Epithelial cell of proximal tubule (primary cell): ENCODE data around the gene NRXN2. TPM values are rescaled to one million over a fixed set of nuclear protein-coding genes. Genes with fewer than 3 reads are reported as not detected.
"Not testable (repeated sequence)": the region's sequence is repeated elsewhere in the genome, so short reads cannot be mapped to it uniquely, and the experiment has no call there.

ENCODE experiments used
- DNase-seq: peaks from one replicate; pipeline ENCODE4 v3.0.0-alpha.2; 2011; ENCODE audit warnings: low read depth
- H3K4me3 ChIP-seq: 2 replicates; pipeline ENCODE4 v1.5.1; 2011; ENCODE audit warnings: low read depth, mild to moderate bottlenecking, low read length
- total RNA-seq: library from RNA; depleted of rRNA; stranded (reverse); fragments of >200 nt; gene quantifications from 2 replicates; pipeline ENCODE4 v1.2.3, GENCODE V29; 2015
- TF ChIP-seq, protein P1 (sequence below): conservative IDR thresholded peaks from 2 replicates; pipeline ENCODE4 v1.5.1; 2012; ENCODE audit warnings: low read depth, mild to moderate bottlenecking, low read length

Gene NRXN2
- total RNA-seq, 1 donor from 2014 or later, result not detected

DNA sequence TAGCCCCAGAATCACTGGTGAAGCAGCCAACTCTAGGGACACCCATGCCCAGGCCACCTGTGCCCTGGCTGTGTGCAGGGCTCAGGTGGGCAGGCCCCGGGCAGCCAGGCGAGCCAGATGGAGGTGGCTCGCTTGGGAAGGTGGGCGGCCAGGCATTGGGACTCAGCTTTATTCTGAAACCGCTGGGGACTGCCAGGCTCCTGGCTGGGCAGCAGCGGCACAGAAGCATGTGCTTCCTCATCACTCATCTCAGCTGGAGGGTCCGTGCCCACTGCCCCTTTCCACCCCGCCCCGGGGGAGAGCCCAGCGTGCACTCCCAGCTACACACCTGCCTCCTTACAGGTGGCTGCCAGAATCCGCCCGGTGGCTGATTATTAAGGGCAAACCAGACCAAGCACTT lies 159.0 kb downstream of the NRXN2 start:
- no peak for DNase-seq
- TF ChIP-seq, protein P1, sequence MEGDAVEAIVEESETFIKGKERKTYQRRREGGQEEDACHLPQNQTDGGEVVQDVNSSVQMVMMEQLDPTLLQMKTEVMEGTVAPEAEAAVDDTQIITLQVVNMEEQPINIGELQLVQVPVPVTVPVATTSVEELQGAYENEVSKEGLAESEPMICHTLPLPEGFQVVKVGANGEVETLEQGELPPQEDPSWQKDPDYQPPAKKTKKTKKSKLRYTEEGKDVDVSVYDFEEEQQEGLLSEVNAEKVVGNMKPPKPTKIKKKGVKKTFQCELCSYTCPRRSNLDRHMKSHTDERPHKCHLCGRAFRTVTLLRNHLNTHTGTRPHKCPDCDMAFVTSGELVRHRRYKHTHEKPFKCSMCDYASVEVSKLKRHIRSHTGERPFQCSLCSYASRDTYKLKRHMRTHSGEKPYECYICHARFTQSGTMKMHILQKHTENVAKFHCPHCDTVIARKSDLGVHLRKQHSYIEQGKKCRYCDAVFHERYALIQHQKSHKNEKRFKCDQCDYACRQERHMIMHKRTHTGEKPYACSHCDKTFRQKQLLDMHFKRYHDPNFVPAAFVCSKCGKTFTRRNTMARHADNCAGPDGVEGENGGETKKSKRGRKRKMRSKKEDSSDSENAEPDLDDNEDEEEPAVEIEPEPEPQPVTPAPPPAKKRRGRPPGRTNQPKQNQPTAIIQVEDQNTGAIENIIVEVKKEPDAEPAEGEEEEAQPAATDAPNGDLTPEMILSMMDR, result no peak
- no peak overlapping the region for H3K4me3 ChIP-seq

DNA sequence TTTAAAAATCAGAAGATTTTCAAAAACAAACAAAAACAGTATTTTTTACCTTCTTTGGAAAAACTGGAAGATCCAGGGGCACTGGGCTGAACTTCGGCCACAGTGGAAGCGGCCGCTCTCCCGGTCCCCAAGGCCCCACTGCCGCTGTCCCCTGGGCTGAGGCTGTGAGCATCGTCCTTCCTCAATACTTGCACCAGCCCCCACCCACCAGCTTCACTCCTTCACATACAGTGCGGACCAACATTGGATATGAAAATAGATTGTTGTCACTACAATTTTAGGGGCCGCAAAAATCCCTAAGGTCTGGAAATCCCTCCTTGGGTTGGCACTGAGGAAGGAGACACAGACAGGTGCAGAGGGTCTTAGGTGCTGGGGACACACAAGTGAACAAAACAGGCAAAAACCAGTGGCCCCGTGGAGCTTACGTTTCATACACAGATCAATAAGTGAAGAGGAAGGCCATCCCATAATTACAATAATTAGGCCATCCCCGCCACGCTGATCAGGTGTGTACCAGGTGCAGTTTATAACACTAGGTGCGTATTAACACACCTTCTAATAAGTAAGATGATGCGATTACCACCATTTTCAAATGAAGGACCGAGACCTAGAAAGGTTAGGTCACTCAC lies 160.2 kb downstream of the NRXN2 start:
- DNase-seq, result no peak
- TF ChIP-seq, protein P1, result no peak
- no peak overlapping the region for H3K4me3 ChIP-seq

DNA sequence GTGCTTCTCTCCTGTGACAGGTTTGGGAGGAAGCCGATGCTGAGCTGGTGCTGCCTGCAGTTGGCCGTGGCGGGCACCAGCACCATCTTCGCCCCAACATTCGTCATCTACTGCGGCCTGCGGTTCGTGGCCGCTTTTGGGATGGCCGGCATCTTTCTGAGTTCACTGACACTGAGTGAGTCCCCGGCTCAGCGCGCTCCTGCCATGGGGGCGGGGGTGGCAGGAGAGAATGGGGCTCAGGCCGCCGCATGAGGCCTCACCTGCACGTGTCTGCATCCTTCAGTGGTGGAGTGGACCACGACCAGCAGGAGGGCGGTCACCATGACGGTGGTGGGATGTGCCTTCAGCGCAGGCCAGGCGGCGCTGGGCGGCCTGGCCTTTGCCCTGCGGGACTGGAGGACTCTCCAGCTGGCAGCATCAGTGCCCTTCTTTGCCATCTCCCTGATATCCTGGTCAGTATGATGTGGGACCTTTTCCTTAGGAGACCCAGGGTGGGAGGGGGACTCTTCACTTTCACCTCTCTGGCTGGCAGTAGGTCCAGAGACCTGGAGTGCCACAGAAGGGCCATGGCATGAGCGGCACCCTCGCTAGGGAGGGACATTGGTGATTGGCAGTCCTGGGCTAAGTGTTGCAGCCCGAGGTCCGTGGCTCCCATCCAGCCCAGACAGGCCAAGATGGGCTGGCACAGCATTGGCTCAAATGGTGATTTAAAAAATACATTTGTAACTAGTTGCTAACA lies 160.8 kb downstream of the NRXN2 start:
- TF ChIP-seq, protein P1, result no peak
- DNase-seq, result no peak
- no peak overlapping the region for H3K4me3 ChIP-seq

DNA sequence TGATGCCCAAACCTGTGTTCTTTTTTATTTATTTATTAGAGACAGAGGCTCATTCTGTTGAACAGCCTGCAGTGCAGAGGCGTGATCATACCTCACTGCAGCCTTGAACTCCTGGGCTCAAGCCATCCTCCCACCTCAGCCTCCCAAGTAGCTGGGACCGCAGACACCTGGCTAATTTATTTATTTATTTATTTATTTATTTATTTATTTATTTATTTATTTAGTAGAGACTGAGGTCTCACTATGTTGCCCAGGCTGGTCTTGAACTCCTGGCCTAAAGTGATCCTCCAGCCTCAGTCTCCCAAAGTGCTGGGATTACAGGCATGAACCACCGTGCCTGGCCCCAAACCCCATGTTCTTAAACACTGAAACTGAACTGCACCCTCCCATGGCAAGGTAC lies 161.6 kb downstream of the NRXN2 start:
- not testable (repeated sequence) for DNase-seq, H3K4me3 ChIP-seq

DNA sequence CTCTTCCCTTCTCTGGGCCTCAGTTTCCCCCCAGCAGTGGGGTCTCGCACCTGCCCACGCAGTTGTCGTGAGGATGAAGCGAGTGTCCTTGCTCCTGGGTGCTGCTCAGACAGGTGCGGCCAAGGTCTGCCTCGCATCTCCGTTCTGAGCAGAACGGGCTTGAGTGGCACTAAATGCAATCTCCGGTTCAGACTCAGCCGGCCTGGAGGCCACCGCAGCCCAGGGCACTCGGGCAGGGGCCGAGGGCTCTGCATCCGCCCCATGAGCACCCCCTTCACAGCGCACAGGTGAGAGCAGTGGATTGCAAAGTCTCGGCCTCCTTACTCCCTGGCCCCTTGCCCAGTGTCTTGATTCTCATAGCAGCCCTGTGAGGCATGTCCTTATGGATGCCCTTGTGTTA lies 162.1 kb downstream of the NRXN2 start:
- DNase-seq, result no peak
- TF ChIP-seq, protein P1, result no peak
- no peak overlapping the region for H3K4me3 ChIP-seq

DNA sequence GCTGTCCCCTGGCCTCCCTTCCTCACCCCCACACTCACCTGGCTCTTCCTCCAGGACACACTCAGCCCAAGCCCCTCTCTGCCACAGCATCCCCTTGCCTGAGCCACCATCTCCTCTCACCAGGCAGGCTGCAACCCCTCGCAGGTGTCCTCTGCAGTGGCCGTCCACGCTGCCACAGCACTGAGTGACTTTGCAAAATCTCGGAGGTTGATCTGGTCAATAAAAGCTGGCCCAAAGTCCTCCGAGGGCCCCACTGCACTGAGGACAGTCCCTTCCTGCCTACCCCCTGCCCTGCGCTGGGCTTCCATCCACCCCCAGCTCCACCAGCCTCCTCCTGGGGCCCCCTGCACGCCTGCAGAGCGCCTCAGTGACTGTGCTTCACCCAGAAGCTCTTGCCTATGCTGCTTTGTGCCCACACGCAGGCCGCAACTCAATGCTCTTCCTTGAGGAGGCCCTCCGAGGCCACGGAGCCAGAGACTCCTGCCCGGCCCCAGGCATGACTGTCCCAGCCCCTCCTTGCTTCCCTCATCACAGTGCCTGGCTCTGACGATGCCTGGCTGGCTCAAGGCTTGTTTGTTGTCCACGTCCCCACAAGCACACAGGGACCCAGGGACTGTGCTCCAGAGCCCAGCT lies 162.7 kb downstream of the NRXN2 start:
- TF ChIP-seq, protein P1, result no peak
- no peak for DNase-seq
- no peak overlapping the region for H3K4me3 ChIP-seq

DNA sequence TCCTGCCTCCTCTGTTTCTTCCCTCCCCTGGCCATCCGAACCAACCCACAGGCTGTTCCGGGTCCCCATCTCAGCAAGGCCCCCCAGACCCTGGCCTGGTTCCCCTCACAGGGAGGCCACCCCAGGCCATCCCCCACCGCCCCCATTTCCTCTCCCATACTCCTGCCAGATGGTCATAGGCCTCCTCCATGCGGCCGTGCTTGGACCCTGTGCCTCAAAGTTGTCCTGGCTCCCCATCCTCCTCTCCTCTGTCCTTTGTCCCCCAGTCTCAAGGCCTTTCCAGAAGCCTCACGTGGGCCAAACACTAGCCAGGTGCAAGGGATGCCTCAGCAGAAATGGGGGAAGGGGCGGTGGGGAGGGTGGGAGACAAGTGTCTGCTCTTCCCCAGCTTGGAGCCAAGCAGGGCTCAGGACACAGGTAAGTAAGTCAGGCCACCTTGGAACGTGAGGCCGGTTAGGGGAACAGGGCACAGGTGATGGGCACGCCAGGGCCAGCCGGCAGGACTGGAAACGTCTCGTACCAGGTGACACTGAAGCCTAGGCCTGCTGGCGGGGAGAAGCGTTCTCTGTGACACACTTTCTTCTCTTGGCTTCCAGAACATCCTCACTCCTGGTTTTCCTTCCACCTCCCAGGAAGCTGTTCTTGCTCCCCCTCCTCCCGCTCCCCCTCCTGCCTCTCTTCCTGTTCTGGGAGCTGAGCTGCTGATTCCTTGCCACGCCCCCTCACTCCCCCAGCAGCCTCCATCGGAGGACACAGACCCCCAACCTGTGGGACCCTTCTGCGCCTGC lies 163.5 kb downstream of the NRXN2 start:
- DNase-seq, result no peak
- H3K4me3 ChIP-seq, result no peak overlapping the region
- TF ChIP-seq, protein P1, result no peak
